Gastrocnemius medialis (tissue), 4 donors: ENCODE measurements around the gene TRIM24.

Experiments
- POLR2A ChIP-seq, 2 donors: fragments of 450-650 bp; IDR thresholded peaks; one replicate each; pipeline ENCODE4 v1.6.1; 2017; ENCODE audit warnings: antibody characterized with exemption in 2 of 2, mild to moderate bottlenecking in 2 of 2, moderate library complexity in 2 of 2
- TF ChIP-seq, protein P1 (sequence below), 5 experiments: fragments of 450-650 bp in 3 of 5; fragments of 200-600 bp in 2 of 5; sonication (generic) in 2 of 5; IDR thresholded peaks in 4 of 5; conservative IDR thresholded peaks in 1 of 5; 1 replicate in 4 of 5; 2 replicates in 1 of 5; pipeline ENCODE4 v1.5.1; 2016 to 2019; ENCODE audit warnings: antibody characterized with exemption in 5 of 5, mild to moderate bottlenecking in 3 of 5, moderate library complexity in 3 of 5

DNA sequence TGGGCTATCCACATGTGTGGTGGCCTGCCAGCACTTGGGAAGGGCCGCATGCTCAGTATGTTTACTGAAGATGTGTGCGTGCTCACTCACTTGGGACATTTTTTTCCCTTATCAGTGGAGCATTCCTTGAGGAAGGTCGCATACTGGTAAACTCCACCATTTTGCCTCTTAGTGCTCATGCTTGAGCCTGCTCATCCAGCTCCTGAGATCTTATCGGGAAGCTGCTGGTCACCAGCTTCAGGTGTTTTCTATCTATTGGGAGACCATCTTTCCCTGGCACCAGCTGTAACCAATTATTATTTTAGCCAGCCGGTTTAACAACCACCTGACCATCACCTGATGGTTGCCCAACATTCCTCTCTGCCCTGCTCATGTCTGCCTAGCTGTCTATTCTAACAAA is 35.0 kb upstream of the TRIM24 start:
- TF ChIP-seq, protein P1, sequence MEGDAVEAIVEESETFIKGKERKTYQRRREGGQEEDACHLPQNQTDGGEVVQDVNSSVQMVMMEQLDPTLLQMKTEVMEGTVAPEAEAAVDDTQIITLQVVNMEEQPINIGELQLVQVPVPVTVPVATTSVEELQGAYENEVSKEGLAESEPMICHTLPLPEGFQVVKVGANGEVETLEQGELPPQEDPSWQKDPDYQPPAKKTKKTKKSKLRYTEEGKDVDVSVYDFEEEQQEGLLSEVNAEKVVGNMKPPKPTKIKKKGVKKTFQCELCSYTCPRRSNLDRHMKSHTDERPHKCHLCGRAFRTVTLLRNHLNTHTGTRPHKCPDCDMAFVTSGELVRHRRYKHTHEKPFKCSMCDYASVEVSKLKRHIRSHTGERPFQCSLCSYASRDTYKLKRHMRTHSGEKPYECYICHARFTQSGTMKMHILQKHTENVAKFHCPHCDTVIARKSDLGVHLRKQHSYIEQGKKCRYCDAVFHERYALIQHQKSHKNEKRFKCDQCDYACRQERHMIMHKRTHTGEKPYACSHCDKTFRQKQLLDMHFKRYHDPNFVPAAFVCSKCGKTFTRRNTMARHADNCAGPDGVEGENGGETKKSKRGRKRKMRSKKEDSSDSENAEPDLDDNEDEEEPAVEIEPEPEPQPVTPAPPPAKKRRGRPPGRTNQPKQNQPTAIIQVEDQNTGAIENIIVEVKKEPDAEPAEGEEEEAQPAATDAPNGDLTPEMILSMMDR (IDR thresholded peaks at IDR 0.05 in 4 of 5, conservative IDR thresholded peaks at IDR 0.05 in 1 of 5): no peak
- TF ChIP-seq POLR2A (IDR thresholded peaks at IDR 0.05): no peak
